Nephron progenitor cell (in vitro differentiated cells): ENCODE data around the gene GALNT10.

ENCODE experiments used
- DNase-seq: peaks from one replicate; pipeline ENCODE4 v3.0.0; 2021
- H3K27ac Mint-ChIP-seq: 2 replicates; pipeline ENCODE4 v1.8.0; 2021; ENCODE audit warnings: mild to moderate bottlenecking, moderate library complexity, mixed read lengths
- H3K27me3 Mint-ChIP-seq: 2 replicates; pipeline ENCODE4 v1.8.0; 2021; ENCODE audit warnings: mild to moderate bottlenecking, low read depth, mixed read lengths; ENCODE audit not compliant: poor library complexity
- H3K36me3 Mint-ChIP-seq: 2 replicates; pipeline ENCODE4 v1.8.0; 2021; ENCODE audit warnings: low read depth, mixed read lengths
- H3K4me1 Mint-ChIP-seq: 2 replicates; pipeline ENCODE4 v1.8.0; 2021; ENCODE audit warnings: mixed read lengths
- H3K4me3 Mint-ChIP-seq: 2 replicates; pipeline ENCODE4 v1.8.0; 2021; ENCODE audit warnings: mild to moderate bottlenecking, moderate library complexity, mixed read lengths
- H3K9me3 Mint-ChIP-seq: 2 replicates; pipeline ENCODE4 v1.8.0; 2021; ENCODE audit warnings: mild to moderate bottlenecking, moderate library complexity, mixed read lengths
- CTCF ChIP-seq: fragments of 200-600 bp; sonication (generic); IDR thresholded peaks from 2 replicates; pipeline ENCODE4 v1.5.0; 2021; ENCODE audit warnings: antibody characterized with exemption

Gene GALNT10

DNA sequence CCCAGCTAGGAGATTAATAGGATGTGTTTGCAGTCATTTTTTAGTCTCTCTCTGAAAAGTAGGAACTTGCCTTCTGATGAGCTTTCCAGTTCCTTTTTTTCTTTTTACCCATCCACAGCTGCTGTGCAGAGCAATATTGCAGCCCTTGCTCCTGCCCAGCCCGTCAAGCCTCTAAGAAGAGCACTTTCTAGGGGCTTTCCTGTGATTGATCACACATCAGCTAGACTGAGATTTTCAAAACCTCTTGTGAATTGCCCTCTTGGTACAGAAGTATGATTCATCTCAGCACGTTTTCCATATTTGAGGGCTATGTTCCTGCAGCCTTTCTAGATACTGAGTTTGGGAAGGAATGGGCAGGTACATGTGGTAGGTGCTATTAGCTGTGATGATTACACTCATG, 93.9 kb downstream of the GALNT10 start:
- no peak overlapping the region for H3K4me3 Mint-ChIP-seq
- no peak overlapping the region for H3K27ac Mint-ChIP-seq

DNA sequence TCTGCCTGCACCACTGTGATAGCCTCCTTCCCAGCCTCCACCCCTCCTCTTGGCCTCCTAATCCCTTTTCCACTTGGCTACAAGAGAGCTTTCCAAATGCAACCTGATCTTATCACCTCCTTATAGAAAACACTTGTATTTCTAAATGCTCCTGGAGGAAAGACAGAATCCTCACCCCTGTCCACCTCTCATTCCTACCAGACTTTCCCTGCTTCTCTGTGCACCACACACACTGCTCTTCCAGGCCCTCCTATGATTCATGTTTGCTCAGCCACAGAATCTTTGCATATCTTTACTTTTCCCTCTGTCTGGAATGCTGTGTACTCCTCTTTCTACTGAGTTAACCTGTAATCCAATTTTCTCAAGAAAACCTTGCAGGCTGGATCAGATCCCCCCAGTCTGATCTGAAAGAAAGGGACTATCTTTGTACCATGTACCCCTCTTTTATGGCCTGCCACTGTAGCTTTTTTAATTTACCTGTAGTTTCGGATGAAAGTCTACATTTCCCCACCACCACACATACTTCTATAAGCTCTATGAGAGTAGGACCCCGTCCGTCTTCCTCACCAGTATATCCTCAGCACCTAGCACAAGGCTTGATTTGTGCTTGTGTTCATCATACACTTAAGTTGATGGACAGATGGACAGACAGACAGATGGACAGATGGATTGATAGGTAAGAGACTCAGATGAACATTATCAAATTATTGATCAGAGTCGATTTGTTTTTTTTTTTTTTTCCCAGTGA, 95.3 kb downstream of the GALNT10 start:
- H3K27ac Mint-ChIP-seq = peak overlapping the region; percentile 0

More for the DNA sequence above, 93.9 kb downstream of the GALNT10 start:
- Mint-ChIP-seq H3K36me3 (no peaks in the 10 kb centered on the region), H3K4me1 (peaks cover 28% of the 10 kb centered on the region), H3K27me3 (peaks cover 12% of the 10 kb centered on the region), H3K9me3 (no peaks in the 10 kb centered on the region)
- no peak for TF ChIP-seq CTCF
- no peak for DNase-seq

GRCh38 chr5:154286557-154286956, 96.0 kb downstream of the GALNT10 start:
- H3K27ac Mint-ChIP-seq = no peak overlapping the region
- DNase-seq = no peak

More for the DNA sequence above, 95.3 kb downstream of the GALNT10 start:
- Mint-ChIP-seq H3K9me3 (no peaks in the 10 kb centered on the region), H3K27me3 (peaks cover 12% of the 10 kb centered on the region), H3K4me1 (peaks cover 28% of the 10 kb centered on the region), H3K36me3 (no peaks in the 10 kb centered on the region), H3K4me3 (no peak overlapping the region)
- no peak for TF ChIP-seq CTCF
- no peak for DNase-seq

DNA sequence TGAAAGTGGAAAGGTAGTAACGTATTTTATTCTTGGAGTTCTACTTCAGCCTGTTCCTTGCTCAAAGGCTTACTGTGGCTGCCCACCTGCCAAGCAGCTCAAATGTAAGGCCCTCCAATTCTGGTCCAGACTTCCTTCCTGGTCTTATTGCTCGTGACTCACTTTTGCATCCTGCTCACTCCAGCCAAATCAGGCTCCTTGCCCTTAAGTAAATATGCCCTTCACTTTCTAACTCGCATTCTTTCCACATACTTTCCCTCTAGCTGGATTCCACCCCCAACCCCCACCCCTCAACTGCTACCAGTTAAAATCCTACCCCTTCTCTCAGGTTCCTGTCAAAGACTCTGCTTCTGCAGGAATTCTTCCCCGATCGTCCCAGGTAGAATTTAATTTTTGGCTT, 96.6 kb downstream of the GALNT10 start:
- peak overlapping the region; percentile 37 for H3K27ac Mint-ChIP-seq
- H3K27me3 Mint-ChIP-seq = peaks cover 9% of the 10 kb centered on the region
- TF ChIP-seq CTCF = no peak
- peaks cover 30% of the 10 kb centered on the region for H3K4me1 Mint-ChIP-seq
- no peak overlapping the region for H3K4me3 Mint-ChIP-seq
- H3K36me3 Mint-ChIP-seq = no peaks in the 10 kb centered on the region
- H3K9me3 Mint-ChIP-seq = no peaks in the 10 kb centered on the region
- DNase-seq = peak; percentile 13

More at GRCh38 chr5:154286557-154286956, 96.0 kb downstream of the GALNT10 start:
- Mint-ChIP-seq H3K27me3 (peaks cover 12% of the 10 kb centered on the region), H3K4me3 (no peak overlapping the region), H3K36me3 (no peaks in the 10 kb centered on the region), H3K4me1 (peaks cover 28% of the 10 kb centered on the region), H3K9me3 (no peaks in the 10 kb centered on the region)
- TF ChIP-seq CTCF = no peak

DNA sequence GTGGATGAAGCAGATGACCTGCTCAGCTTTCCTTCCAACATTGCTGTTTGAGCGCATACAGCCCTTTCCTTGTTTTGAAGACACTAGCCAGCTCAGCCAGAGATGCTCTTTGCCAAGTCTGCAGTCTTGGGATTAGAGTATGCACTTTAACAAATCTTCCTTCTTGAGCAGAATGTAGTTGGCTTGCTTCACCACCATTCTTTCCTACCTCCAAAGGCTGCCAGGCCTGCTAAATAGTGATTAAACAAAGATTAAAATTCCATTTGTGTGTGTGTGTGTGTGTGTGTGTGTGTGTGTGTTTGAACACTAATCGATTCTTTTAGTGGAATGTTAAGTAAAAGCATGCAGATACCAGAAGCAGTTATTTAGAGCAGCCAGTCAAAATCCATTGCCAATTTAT, 97.6 kb downstream of the GALNT10 start:
- Mint-ChIP-seq H3K4me1 (peaks cover 40% of the 10 kb centered on the region), H3K36me3 (no peaks in the 10 kb centered on the region), H3K4me3 (no peak overlapping the region), H3K27me3 (peaks cover 8% of the 10 kb centered on the region), H3K9me3 (no peaks in the 10 kb centered on the region), H3K27ac (no peak overlapping the region)
- TF ChIP-seq CTCF = no peak
- DNase-seq = no peak

DNA sequence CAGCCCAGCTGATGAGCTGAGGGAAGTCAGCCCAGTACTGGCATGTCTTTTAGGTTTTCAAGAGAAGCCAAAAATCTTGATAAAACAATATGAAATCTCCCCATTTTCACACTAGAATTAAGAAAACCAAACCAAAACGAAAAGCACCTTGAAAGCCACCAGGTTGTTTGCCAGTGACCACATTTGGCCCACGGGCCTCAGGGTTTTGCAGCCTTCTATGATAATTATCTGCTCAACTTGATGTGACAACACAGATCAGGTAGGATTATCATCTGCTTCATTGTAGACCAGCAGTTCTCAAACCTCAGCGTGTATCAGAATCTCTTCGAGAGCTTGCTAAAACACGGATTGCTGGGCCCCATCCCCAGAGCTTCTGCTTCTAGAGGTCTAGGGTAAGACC, 101.4 kb downstream of the GALNT10 start:
- Mint-ChIP-seq H3K4me3 (no peak overlapping the region), H3K36me3 (peaks cover 6% of the 10 kb centered on the region), H3K4me1 (peaks cover 39% of the 10 kb centered on the region), H3K9me3 (no peaks in the 10 kb centered on the region), H3K27me3 (no peaks in the 10 kb centered on the region), H3K27ac (no peak overlapping the region)
- no peak for DNase-seq
- no peak for TF ChIP-seq CTCF
